ENCODE data around the gene LIPE.

GRCh38 chr19:42452590-42452989 lies 25.4 kb upstream of the LIPE start:
- TF ChIP-seq CTCF (IDR thresholded peaks at IDR 0.05; ENCODE audit: low read depth, low read length, poor library complexity, severe bottlenecking) (no peak), EZH2phosphoT487 (IDR thresholded peaks at IDR 0.05; ENCODE audit: borderline replicate concordance, low read length) (no peak)
